ENCODE measurements around the gene SNRPD1. TPM values are rescaled to one million over a fixed set of nuclear protein-coding genes. Genes with fewer than 3 reads are reported as not detected.
A peak's percentile ranks its signal among the peaks of the same experiment; 100 is the strongest.

Gene SNRPD1
- total and polyA plus RNA-seq, 2 of the 8 experiments (the other 6 are each of a cell fraction or from before 2014, with no cell fraction given) = 59.6 to 180 TPM

GRCh38 chr18:21599585-21600525 is 12.3 kb upstream of the SNRPD1 start:
- no peaks in the 10 kb centered on the region for H4K20me1 ChIP-seq (replicated peaks in 1 of 2; ENCODE audit: control insufficient read depth in 1 of 2, insufficient read depth in 2 of 2, low read length in 2 of 2)
- H3K9ac ChIP-seq (replicated peaks in 1 of 4; ENCODE audit: extremely low read depth in 1 of 4, low read depth in 3 of 4, low read length in 3 of 4) = peak overlapping the region; percentile 82 to 95 (median 88)
- H3K56ac ChIP-seq (replicated peaks; ENCODE audit: insufficient read length, low read depth, low read length) = peak overlapping the region; percentile 98
- peaks cover 15 to 45% of the 10 kb centered on the region in 2 experiments for H3K79me2 ChIP-seq (ENCODE audit: control insufficient read depth in 1 of 2, insufficient read depth in 2 of 2, low read length in 2 of 2)
- peak overlapping the region; percentile 95 for H4K8ac ChIP-seq (ENCODE audit: extremely low read depth, insufficient read depth, low read length)
- 0 out of 2 replicates have a peak overlapping the region, but pooled peaks have one; percentile 28 for H2AK5ac ChIP-seq (ENCODE audit: low read depth, low read length)
- H2BK5ac ChIP-seq (ENCODE audit: low read depth, low read length) = peak overlapping the region; percentile 96
- H2AFZ ChIP-seq (ENCODE audit: low read length) = peak overlapping the region; percentile 37; the same call in 1 of the 2 replicates
- no peak overlapping the region; the same call in 1 of the 2 replicates for H2BK20ac ChIP-seq (ENCODE audit: low read length)
- no peak overlapping the region for H3K14ac ChIP-seq (ENCODE audit: insufficient read length)
- H2BK120ac ChIP-seq (replicated peaks; ENCODE audit: low read depth, low read length) = peak overlapping the region; percentile 53
- FAIRE-seq (no peak), DNase-seq (ENCODE audit: low read depth in 1 of 2, low spot score in 2 of 2) (peak in 1 of 2 experiments; percentile 83)
- H3K27me3 ChIP-seq (replicated peaks in 1 of 4; ENCODE audit: control insufficient read depth in 3 of 4, extremely low read depth in 1 of 4, insufficient read depth in 3 of 4, low read length in 3 of 4) = 0 out of 7 replicates have a peak, but pooled peaks cover 0 to under 1% (median 0%) of the 10 kb centered on the region in 4 experiments
- ChIA-PET CTCF (ENCODE audit: partially characterized antibody) (interaction anchor here (0.8 to 3.0 kb wide), 15 partner anchors 10 to 150 kb away, joined by 3 to 52 read pairs (median 4); partner anchors contain the start of gene SNRPD1), POLR2A (ENCODE audit: partially characterized antibody) (interaction anchor here (0.8 to 5.8 kb wide), 15 partner anchors 10 to 141 kb away, joined by 3 to 77 read pairs (median 4); partner anchors contain the start of genes ABHD3, MIB1 and SNRPD1)
- peaks cover 0 to under 1% (median 0%) of the 10 kb centered on the region in 4 experiments; a peak in 2 of 8 replicates for H3K36me3 ChIP-seq (ENCODE audit: control insufficient read depth in 2 of 4, insufficient read depth in 4 of 4, low read length in 3 of 4)
- H3K4ac ChIP-seq (replicated peaks; ENCODE audit: insufficient read length, low read depth, low read length) = peak overlapping the region; percentile 83
- no peaks in the 10 kb centered on the region; a peak in 1 of 4 replicates for H3K9me3 ChIP-seq (ENCODE audit: insufficient read depth in 2 of 2, low read depth in 1 of 2, low read length in 1 of 2)
- H3K4me3 ChIP-seq (ENCODE audit: extremely low read depth in 1 of 4, insufficient read depth in 2 of 4, low read depth in 3 of 4, low read length in 4 of 4) = peak overlapping the region; percentile 61 to 99 (median 89)
- H3K4me1 ChIP-seq (replicated peaks in 1 of 4; ENCODE audit: control insufficient read depth in 3 of 4, insufficient read depth in 4 of 4, low read length in 3 of 4) = peaks cover 0 to 7% (median 2%) of the 10 kb centered on the region in 4 experiments; a peak in 2 of 7 replicates
- H4K91ac ChIP-seq (replicated peaks; ENCODE audit: insufficient read length, low read length) = peak overlapping the region; percentile 100
- peak overlapping the region; percentile 84; the same call in 1 of the 2 replicates for H2BK12ac ChIP-seq (ENCODE audit: low read depth, low read length)
- H3K23ac ChIP-seq (ENCODE audit: insufficient read length) = no peak overlapping the region
- peak overlapping the region; percentile 96 for H3K27ac ChIP-seq (ENCODE audit: low read depth, low read length)
- peaks cover 10% of the 10 kb centered on the region for H3K23me2 ChIP-seq (ENCODE audit: low read depth, low read length)
- H3K18ac ChIP-seq (ENCODE audit: extremely low read depth, low read length) = peak overlapping the region; percentile 94
- 3% methylated on average over 59 of the region's 67 CpGs; no CpG with 5 or more reads in 1 of the 2 experiments for WGBS, 2 experiments (ENCODE audit: extremely low coverage in 1 of 2, insufficient coverage in 1 of 2, insufficient read length in 1 of 2, insufficient replicate concordance in 2 of 2, low coverage in 1 of 2, low lambda C conversion rate in 2 of 2, missing lambda C conversion rate in 1 of 2)
- H4K5ac ChIP-seq (ENCODE audit: insufficient read length, low read depth, low read length) = peak overlapping the region; percentile 84
- H3K79me1 ChIP-seq (ENCODE audit: low read depth, low read length) = no peaks in the 10 kb centered on the region
- 0 out of 2 replicates have a peak overlapping the region, but pooled peaks have one; percentile 88 for H2BK15ac ChIP-seq (ENCODE audit: low read length)
- peak overlapping the region; percentile 73 to 79 for H3K4me2 ChIP-seq (ENCODE audit: insufficient read depth in 1 of 2, low read depth in 2 of 2, low read length in 2 of 2)
- TF ChIP-seq POLR2A (IDR thresholded peaks at IDR 0.05; ENCODE audit: control extremely low read depth in 1 of 2, low read depth in 2 of 2, low read length in 2 of 2) (peak in 1 of 2 experiments; percentile 69; a peak in 1 of 3 replicates), RFX5 (IDR thresholded peaks at IDR 0.05; ENCODE audit: borderline replicate concordance, low read depth, low read length) (no peak), TEAD4 (IDR thresholded peaks at IDR 0.05; ENCODE audit: low read depth, low read length) (no peak), YY1 (IDR thresholded peaks at IDR 0.05; ENCODE audit: low read depth, low read length) (peak; percentile 94), HDAC2 (IDR thresholded peaks at IDR 0.05; ENCODE audit: borderline replicate concordance in 1 of 2, low read depth in 2 of 2, low read length in 2 of 2) (no peak), KDM4A (IDR thresholded peaks at IDR 0.05; ENCODE audit: low read depth, low read length, severe bottlenecking) (peak; percentile 80), USF2 (IDR thresholded peaks at IDR 0.05; ENCODE audit: low read length) (no peak), ZNF274 (IDR thresholded peaks at IDR 0.05; ENCODE audit: borderline replicate concordance, extremely low read depth, low read length) (no peak), SIRT6 (IDR thresholded peaks at IDR 0.05; ENCODE audit: low read length) (no peak)

Data from H1 (cell line).